Small intestine (tissue), 7 donors: ENCODE data around the gene AQP3. TPM values are rescaled to one million over a fixed set of nuclear protein-coding genes. Genes with fewer than 3 reads are reported as not detected.
A peak's percentile ranks its signal among the peaks of the same experiment; 100 is the strongest.

ENCODE experiments used
- DNase-seq, 2 donors: peaks; one replicate each; pipeline versions ENCODE4 v3.0.0 to v3.0.0-alpha.2; 2013
- FAIRE-seq: peaks from 2 replicates; lab custom pipeline; 2012; peaks lifted over from hg19 to GRCh38; lab: Jason Lieb, UNC
- H3K27ac ChIP-seq, 3 donors: one replicate each; pipeline ENCODE4 v1.5.1; 2013; ENCODE audit warnings: low read length in 2 of 3, mild to moderate bottlenecking in 2 of 3, control low read depth in 1 of 3, inconsistent platforms in 1 of 3, low read depth in 1 of 3, moderate library complexity in 1 of 3
- H3K27me3 ChIP-seq, 3 donors: one replicate each; pipeline ENCODE4 v1.6.1; 2013; ENCODE audit warnings: low read length in 3 of 3, inconsistent platforms in 1 of 3; ENCODE audit not compliant: control insufficient read depth in 3 of 3, insufficient read depth in 3 of 3
- H3K36me3 ChIP-seq, 3 donors: one replicate each; pipeline ENCODE4 v1.6.1; 2013; ENCODE audit warnings: low read length in 3 of 3, inconsistent platforms in 1 of 3, low read depth in 1 of 3, mild to moderate bottlenecking in 1 of 3, moderate library complexity in 1 of 3; ENCODE audit not compliant: control insufficient read depth in 3 of 3, insufficient read depth in 2 of 3
- H3K4me1 ChIP-seq, 3 donors: one replicate each; pipeline ENCODE4 v1.6.1; 2013; ENCODE audit warnings: low read length in 2 of 3, inconsistent platforms in 1 of 3, low read depth in 1 of 3, mild to moderate bottlenecking in 1 of 3, moderate library complexity in 1 of 3; ENCODE audit not compliant: control insufficient read depth in 3 of 3, insufficient read depth in 2 of 3
- H3K4me3 ChIP-seq, 3 donors: one replicate each; pipeline ENCODE4 v1.5.1; 2013; ENCODE audit warnings: low read length in 3 of 3, control low read depth in 1 of 3, inconsistent platforms in 1 of 3, low read depth in 1 of 3, mild to moderate bottlenecking in 1 of 3, moderate library complexity in 1 of 3
- H3K9me3 ChIP-seq, 2 donors: one replicate each; pipeline ENCODE4 v1.6.1; 2013; ENCODE audit warnings: low read depth in 1 of 2, low read length in 1 of 2; ENCODE audit not compliant: control insufficient read depth in 2 of 2, insufficient read depth in 1 of 2
- WGBS, 3 donors: extraction: QIAGEN DNeasy Blood & Tissue Kit; methylation state at CpG; one replicate each; pipeline ENCODE4 v1.1.7; 2013; 5-methylcytosine and 5-hydroxymethylcytosine counted together
- polyA plus RNA-seq, 4 donors: library from polyadenylated mRNA; stranded (reverse) in 3 of 4; unstranded in 1 of 4; fragments of 200-250 nt in 3 of 4; fragments of 120-200 nt in 1 of 4; gene quantifications; one replicate each; pipeline versions ENCODE4 v1.2.1 to v1.2.3, GENCODE V29; 2013
- donor health status: healthy with polysubstance abuse.
- donor health status: control.
- donor health status: control.
- donor health status: Bipolar disorder and iron deficiency.
- donor health status: healthy.

Gene AQP3
- polyA plus RNA-seq, 4 donors = 36.6 to 173 (median 138) TPM

DNA sequence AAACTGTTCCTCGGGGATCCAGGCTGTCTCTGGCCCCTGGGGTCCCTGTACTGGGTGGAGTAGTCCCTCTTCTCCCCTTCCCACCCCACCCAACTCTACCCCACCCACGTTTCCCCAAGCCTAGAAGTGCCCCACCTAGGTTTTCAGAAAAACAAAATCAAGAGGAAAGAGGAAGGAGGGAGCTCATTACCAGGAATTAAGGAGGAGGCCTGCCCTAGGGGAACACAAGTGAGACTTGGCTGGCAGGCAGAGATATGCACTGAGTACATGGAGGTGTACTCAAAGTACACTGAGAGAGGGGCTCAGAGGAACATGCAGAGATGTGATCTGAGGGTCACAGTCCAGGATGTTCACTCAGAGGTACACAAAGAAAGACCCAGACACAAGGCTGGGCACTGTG lies 10.2 kb downstream of the AQP3 start:
- no peak overlapping the region for H3K4me3 ChIP-seq
- FAIRE-seq = no peak
- 31 to 49% (median 39%) methylated on average over 2 of the region's 2 CpGs for WGBS, 3 donors
- peaks cover 3 to 54% (median 18%) of the 10 kb centered on the region in 3 donors for H3K4me1 ChIP-seq
- peaks cover 3 to 27% (median 3%) of the 10 kb centered on the region in 3 donors for H3K36me3 ChIP-seq
- H3K27ac ChIP-seq = no peak overlapping the region
- no peaks in the 10 kb centered on the region for H3K27me3 ChIP-seq
- DNase-seq = peak in 1 of 2 donors; percentile 7
- no peaks in the 10 kb centered on the region for H3K9me3 ChIP-seq

DNA sequence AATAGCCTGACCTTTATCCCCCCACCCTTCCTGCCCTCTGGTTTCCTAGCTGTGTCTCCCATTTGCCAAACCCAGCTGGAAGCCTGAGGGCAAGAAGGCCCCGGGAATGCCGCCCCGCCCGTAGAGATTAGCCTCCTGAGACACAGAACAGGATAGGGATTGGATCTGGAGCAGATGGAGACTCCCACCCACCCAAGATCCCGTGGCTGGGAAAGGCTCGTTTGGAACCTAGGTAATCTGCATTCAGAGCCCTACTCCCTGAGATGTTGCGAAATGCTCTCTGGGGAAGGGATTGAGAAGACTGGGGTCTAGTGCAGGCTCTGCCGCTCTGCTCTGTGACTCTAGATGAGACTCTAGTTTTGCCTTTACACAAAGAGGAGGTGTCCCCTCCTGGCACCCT lies 10.9 kb downstream of the AQP3 start:
- H3K36me3 ChIP-seq = peaks cover 0 to 20% (median 1%) of the 10 kb centered on the region in 3 donors
- no peak for DNase-seq
- 44 to 55% (median 52%) methylated on average over 8 of the region's 8 CpGs for WGBS, 3 donors
- peaks cover 3 to 48% (median 18%) of the 10 kb centered on the region in 3 donors for H3K4me1 ChIP-seq
- FAIRE-seq = no peak
- H3K27ac ChIP-seq = peak overlapping the region in 1 of 3 donors; percentile 37
- H3K4me3 ChIP-seq = no peak overlapping the region
- H3K27me3 ChIP-seq = no peaks in the 10 kb centered on the region
- no peaks in the 10 kb centered on the region for H3K9me3 ChIP-seq

DNA sequence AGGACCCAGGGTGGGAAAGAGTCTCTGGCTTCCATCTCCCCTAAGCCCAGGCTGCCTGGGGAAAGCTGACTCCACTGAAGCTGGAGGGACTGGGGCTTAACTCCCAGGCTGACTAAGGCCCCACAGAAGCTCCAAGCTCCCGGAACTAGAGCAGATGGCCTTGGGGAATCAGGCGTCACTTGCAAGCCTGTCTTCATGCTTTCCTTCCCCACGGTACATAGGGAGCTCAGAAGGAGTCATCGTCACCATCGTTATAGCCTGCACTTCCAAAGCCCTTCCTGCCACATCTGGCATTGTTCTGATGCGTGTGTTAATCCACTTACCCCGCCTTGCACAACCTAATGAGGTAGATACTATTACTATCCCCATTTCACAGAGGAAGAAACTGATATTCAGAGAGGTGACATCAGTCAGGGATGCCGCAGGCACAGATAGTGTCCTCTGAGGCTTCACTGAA lies 11.5 kb downstream of the AQP3 start:
- no peaks in the 10 kb centered on the region for H3K9me3 ChIP-seq
- FAIRE-seq (no peak), DNase-seq (no peak)
- H3K27ac ChIP-seq = peak overlapping the region in 1 of 3 donors; percentile 37
- 82 to 87% (median 82%) methylated on average over 8 of the region's 8 CpGs for WGBS, 3 donors
- H3K27me3 ChIP-seq = no peaks in the 10 kb centered on the region
- peaks cover 3 to 48% (median 18%) of the 10 kb centered on the region in 3 donors for H3K4me1 ChIP-seq
- H3K4me3 ChIP-seq = no peak overlapping the region
- peaks cover 0 to 16% (median 0%) of the 10 kb centered on the region in 3 donors for H3K36me3 ChIP-seq

DNA sequence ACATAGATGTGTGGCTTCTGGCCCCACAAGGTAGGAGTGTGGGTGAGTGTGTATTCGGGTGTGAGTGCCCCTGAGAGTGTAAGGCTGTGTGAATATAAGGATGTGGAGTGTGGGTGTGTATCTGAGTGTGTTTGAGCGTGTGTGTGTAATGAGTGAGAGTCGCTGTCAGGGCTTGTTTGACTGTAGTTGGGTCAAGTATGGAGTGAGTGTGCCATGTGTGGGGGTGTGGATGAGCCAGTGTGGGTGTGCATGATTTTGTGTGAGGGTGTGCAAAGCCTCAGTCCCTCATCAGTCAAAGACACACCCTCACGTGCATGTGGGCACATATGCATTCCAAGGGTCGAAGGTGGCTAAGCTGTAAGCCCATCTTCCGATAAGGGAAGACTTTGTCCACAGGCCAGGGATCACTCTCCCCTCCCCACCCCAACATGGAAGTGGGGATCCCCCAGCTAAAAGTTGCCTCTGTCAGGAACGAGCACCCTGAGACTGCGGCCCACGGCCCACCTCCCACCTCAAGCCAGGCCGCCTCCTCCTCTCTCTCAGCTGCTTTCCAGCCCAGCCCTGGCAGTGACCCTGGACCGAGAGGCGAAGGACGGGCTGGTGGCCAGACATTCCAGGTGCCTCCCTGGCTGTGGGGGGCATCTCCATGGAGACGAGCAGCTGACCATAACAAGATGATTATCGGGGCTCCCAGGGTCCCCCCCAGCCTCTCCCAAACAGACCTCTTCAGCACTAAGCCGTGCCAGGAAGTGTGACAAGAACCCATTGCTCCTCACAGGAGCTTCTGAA lies 12.9 kb downstream of the AQP3 start:
- peak; percentile 82 to 93 for DNase-seq
- Histone ChIP-seq H3K36me3 (peaks cover 0 to 2% (median 0%) of the 10 kb centered on the region in 3 donors), H3K9me3 (no peaks in the 10 kb centered on the region), H3K27ac (peak overlapping the region in 2 of 3 donors; percentile 45 to 65), H3K27me3 (no peaks in the 10 kb centered on the region), H3K4me1 (peaks cover 2 to 43% (median 15%) of the 10 kb centered on the region in 3 donors), H3K4me3 (no peak overlapping the region)
- 29 to 61% (median 42%) methylated on average over 15 to 16 of the region's 16 CpGs for WGBS, 3 donors
- FAIRE-seq = no peak

DNA sequence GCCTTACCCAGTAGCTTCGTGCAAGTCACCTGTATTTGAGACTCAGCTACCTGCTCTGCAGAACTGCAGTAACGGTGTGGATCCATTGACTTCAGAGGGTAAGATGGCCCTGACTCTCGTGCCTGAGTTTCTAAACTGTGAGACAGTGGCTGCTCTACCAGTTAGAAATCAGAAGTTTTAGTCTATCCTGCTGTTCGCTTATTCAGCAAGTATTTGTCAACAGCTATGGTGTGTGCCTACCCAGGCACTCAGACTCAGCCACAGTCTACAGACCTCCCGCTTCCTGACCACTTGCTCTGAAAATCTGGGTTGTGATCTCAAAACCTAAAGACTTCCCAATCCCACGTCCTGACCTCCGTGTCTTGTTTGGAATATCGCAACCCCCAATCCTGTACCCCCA lies 13.5 kb downstream of the AQP3 start:
- peaks cover 0 to 2% of the 10 kb centered on the region in 2 donors for H3K9me3 ChIP-seq
- peaks cover 0 to 39% (median 13%) of the 10 kb centered on the region in 3 donors for H3K4me1 ChIP-seq
- H3K27me3 ChIP-seq = no peaks in the 10 kb centered on the region
- no peak for DNase-seq
- 84 to 92% (median 89%) methylated on average over 8 of the region's 8 CpGs for WGBS, 3 donors
- FAIRE-seq = no peak
- no peaks in the 10 kb centered on the region for H3K36me3 ChIP-seq
- H3K27ac ChIP-seq = peak overlapping the region in 1 of 3 donors; percentile 63
- no peak overlapping the region for H3K4me3 ChIP-seq

DNA sequence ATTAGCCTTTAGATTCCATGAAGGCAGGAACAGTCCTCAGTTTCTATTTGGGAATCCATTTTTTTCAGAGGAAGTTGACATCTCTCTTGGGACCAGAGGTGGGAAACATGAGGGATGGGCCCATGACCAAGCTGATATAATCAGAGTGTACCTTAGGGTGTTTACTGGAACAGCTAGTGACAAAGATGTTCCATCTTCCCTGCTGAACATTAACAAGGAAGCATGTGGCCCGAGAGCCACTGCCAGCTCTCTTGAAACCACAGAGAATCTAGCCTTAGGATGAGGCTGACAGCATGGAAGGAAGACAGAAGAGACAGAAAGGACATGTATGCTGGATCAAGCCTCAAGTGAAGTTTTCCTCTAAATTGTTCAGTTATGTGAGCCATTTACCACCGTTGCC lies 16.0 kb downstream of the AQP3 start:
- no peak overlapping the region for H3K4me3 ChIP-seq
- FAIRE-seq (no peak), DNase-seq (no peak)
- no peak overlapping the region for H3K27ac ChIP-seq
- no peaks in the 10 kb centered on the region for H3K27me3 ChIP-seq
- no peaks in the 10 kb centered on the region for H3K36me3 ChIP-seq
- H3K9me3 ChIP-seq = peaks cover 0 to 2% of the 10 kb centered on the region in 2 donors
- H3K4me1 ChIP-seq = peaks cover 0 to 29% (median 13%) of the 10 kb centered on the region in 3 donors
- WGBS, 3 donors = 71 to 75% (median 73%) methylated on average over 2 of the region's 2 CpGs

DNA sequence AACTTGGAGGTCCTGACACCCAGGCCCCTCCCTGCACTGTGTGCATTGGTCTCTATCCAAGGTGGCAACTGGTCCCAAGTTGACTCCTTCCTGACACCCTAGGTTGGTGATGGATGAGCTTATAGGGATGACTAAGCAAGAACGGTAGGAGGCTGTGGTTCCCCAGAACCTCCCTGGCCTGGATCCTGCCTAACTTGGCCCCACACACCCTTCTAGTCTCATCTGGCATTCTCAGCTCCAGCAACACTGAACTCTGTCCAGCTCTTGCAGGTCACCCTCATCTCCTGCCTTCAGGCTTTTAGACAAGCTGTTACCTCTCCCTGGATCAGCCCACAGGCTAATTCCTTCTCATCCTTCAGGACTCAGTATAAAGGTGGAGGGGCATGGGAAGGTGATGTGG lies 16.5 kb downstream of the AQP3 start:
- Histone ChIP-seq H3K9me3 (peaks cover 0 to 2% of the 10 kb centered on the region in 2 donors), H3K27me3 (no peaks in the 10 kb centered on the region), H3K27ac (no peak overlapping the region), H3K4me1 (peaks cover 0 to 24% (median 13%) of the 10 kb centered on the region in 3 donors), H3K4me3 (no peak overlapping the region), H3K36me3 (no peaks in the 10 kb centered on the region)
- WGBS, 3 donors = 27 to 55% (median 36%) methylated on average over 1 of the region's 1 CpG
- DNase-seq = no peak
- no peak for FAIRE-seq

DNA sequence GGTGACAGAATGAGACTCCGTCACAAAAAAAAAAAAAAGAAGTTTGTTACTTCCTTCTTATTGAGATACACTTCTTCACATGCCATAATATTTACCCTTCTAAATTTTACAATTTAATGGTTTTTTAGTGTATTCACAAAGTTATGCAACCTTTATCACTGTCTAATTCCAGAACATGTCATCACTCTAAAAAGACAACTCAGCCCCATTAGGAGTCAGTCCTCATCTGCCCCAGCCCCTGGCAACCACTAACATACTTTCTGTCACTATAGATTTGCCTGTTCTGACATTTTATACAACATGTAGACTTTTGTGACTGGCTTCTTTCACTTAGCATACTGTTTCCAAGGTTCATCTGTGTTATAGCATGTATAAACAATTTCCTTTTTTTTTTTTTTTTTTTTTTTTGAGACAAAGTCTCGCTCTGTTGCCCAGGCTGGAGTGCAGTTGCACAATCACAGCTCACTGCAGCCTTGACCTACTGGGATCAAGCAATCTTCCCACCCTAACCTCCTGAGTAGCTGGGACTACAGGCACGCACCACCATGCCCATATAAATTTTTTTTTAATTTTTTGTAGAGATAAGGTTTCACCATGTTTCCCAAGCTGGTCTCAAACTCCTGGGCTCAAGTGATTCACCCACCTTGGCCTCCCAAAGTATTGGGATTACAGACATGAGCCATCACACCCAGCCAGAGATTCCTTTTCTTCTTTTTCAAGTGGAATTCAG lies 18.0 kb downstream of the AQP3 start:
- Histone ChIP-seq H3K4me3 (no peak overlapping the region), H3K36me3 (no peaks in the 10 kb centered on the region), H3K4me1 (peaks cover 0 to 9% (median 4%) of the 10 kb centered on the region in 3 donors), H3K9me3 (peaks cover 0 to 2% of the 10 kb centered on the region in 2 donors), H3K27ac (no peak overlapping the region), H3K27me3 (no peaks in the 10 kb centered on the region)
- 64 to 77% (median 72%) methylated on average over 3 of the region's 3 CpGs for WGBS, 3 donors
- FAIRE-seq = no peak
- no peak for DNase-seq
